Endothelial cell of umbilical vein (primary cell): Measurements from ENCODE around the gene SCAMP1.

Experiments used
- EZH2 ChIP-seq: IDR thresholded peaks from 2 replicates; pipeline ENCODE4 v1.6.1; 2012; ENCODE audit warnings: borderline replicate concordance, low read depth, mild to moderate bottlenecking, moderate library complexity, low read length, inconsistent platforms; ENCODE audit not compliant: severe bottlenecking
- JUN ChIP-seq: IDR thresholded peaks from 2 replicates; pipeline ENCODE4 v1.6.1; 2011; ENCODE audit warnings: borderline replicate concordance, low read depth; ENCODE audit not compliant: insufficient read length, insufficient read depth
- POLR2A ChIP-seq: IDR thresholded peaks from 2 replicates; pipeline ENCODE4 v1.6.1; 2012; ENCODE audit warnings: low read depth, mild to moderate bottlenecking, control low read depth, low read length
- TF ChIP-seq, protein P1 (sequence below), 2 donors: IDR thresholded peaks; 1 replicate in 1 of 2; 2 replicates in 1 of 2; pipeline ENCODE4 v1.5.1; 2011; ENCODE audit warnings: low read length in 2 of 2, mild to moderate bottlenecking in 2 of 2, moderate library complexity in 2 of 2, control low read depth in 1 of 2, inconsistent platforms in 1 of 2, low read depth in 1 of 2; ENCODE audit not compliant: insufficient read depth in 1 of 2; ENCODE audit errors: extremely low read depth in 1 of 2

DNA sequence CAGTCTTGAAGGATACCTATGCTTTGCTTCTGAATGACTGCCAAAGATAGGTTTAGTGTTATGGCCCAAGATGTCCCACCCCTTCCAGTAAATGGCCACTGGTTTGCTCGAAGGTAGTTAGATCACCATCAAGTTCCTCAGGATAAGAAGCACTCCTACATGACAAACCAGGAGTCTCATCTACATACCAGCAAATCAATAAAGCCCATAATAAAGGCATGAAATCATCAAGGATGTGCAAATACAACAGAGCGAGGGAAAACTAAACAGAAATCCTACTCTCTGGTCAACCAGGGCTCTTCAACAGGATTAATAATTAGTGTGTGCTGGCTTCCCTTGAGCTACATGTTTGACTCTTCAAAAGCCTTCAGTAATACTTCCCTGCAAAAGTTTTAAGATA lies 147.1 kb downstream of the SCAMP1 start:
- TF ChIP-seq JUN (no peak), EZH2 (no peak), POLR2A (no peak)
- TF ChIP-seq, protein P1, sequence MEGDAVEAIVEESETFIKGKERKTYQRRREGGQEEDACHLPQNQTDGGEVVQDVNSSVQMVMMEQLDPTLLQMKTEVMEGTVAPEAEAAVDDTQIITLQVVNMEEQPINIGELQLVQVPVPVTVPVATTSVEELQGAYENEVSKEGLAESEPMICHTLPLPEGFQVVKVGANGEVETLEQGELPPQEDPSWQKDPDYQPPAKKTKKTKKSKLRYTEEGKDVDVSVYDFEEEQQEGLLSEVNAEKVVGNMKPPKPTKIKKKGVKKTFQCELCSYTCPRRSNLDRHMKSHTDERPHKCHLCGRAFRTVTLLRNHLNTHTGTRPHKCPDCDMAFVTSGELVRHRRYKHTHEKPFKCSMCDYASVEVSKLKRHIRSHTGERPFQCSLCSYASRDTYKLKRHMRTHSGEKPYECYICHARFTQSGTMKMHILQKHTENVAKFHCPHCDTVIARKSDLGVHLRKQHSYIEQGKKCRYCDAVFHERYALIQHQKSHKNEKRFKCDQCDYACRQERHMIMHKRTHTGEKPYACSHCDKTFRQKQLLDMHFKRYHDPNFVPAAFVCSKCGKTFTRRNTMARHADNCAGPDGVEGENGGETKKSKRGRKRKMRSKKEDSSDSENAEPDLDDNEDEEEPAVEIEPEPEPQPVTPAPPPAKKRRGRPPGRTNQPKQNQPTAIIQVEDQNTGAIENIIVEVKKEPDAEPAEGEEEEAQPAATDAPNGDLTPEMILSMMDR (IDR thresholded peaks at IDR 0.05; ENCODE audit: extremely low read depth in 1 of 2, insufficient read depth in 1 of 2, low read depth in 1 of 2, low read length in 2 of 2): no peak
